NCI-H1048 (cell line): ENCODE data around the gene ANGPTL2.

ENCODE experiments used
- DNase-seq: peaks from one replicate; lab custom pipeline; 2025; lab: John Stamatoyannopoulos, UW

ANGPTL2 gene

DNA sequence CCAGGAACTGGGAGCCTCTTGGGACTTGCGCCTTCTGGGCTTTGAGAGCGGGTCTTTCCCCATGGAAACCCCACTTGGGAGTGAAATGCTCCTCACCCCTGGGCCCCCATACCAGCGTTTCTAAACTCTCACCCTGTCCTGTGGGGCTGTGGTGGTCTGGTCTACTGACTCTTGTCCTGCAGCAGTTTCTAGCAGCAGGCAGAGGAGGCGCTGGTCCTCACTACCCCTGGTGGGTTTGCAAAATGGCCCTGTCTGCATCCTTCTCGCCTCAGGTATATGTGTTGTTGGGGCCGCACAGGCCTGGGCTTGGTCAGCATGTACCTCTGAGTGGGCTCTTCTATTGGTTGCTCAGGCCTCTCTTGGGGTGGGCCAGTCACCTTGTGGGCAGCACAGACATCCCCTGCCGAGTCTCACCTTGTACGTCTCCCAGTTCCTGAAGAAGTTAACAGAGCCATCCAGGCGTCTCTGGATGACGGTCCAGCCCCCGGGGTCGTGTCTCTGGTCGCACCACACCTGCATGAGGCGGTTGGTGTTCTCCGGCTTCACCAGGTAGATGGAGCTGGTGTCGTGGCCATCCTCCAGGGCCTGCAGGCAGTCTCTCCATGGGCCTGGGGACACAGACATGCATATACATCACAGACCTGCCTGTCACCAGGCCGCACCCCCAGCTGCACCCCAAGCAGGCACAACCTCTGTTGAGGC lies 29.0 kb downstream of the ANGPTL2 start:
- DNase-seq: no peak

GRCh38 chr9:127092041-127092608 lies 30.3 kb downstream of the ANGPTL2 start:
- DNase-seq: no peak

- DNase-seq: no peak
These were observed 30.9 kb downstream of the ANGPTL2 start for GRCh38 chr9:127091526-127091925.

GRCh38 chr9:127090341-127090985 lies 32.0 kb downstream of the ANGPTL2 start:
- no peak for DNase-seq

- no peak for DNase-seq
These were observed 32.8 kb downstream of the ANGPTL2 start for GRCh38 chr9:127089631-127090081.

DNA sequence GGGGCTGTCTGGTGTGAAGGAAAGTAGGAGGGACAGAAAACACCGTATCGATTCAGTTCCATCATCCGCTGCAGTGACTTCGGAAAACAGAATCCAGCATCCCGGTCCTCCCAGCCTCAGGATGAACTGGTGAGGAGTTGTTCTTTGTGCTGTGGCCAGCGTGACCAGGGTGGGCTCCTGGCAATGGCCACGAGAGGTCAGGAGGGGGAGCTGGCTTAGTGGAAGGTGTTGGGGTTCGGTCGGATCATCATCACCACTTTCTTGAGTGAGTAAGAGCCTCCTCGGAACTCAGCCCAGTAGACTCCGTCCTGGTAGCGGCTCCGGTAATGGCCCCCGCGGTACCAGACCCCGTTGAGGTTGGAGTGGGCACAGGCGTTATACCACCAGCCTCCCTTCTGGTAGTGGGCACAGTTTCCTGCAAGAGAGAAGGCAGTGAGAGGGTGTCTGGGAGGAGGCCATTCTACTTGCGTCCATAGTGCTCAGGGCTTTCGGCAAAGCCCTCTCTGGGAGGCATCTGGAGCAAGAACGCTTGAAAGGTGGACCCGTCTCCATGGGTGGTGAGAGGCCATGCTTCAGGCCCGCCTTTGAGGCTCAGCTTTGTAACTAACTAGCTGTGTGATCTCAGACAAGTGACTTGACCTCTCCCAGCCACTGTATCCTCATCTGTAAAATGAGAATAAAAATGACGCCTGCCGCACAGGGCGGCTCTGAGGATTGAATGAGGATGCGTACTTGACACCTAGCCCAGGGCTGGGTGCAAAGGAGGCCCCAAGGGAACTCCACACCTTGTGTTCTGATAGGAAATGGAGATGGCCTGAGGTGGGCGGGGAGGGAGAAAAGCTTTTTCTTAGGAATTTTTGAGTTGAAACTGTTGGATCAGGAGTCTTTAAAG lies 33.5 kb downstream of the ANGPTL2 start:
- DNase-seq: no peak

GRCh38 chr9:127087836-127088235 lies 34.6 kb downstream of the ANGPTL2 start:
- no peak for DNase-seq

- no peak for DNase-seq
These were observed 35.0 kb downstream of the ANGPTL2 start for GRCh38 chr9:127087411-127087810.

GRCh38 chr9:127086771-127087170 lies 35.7 kb downstream of the ANGPTL2 start:
- no peak for DNase-seq

- no peak for DNase-seq
These were observed 37.2 kb downstream of the ANGPTL2 start for GRCh38 chr9:127085186-127085585.

DNA sequence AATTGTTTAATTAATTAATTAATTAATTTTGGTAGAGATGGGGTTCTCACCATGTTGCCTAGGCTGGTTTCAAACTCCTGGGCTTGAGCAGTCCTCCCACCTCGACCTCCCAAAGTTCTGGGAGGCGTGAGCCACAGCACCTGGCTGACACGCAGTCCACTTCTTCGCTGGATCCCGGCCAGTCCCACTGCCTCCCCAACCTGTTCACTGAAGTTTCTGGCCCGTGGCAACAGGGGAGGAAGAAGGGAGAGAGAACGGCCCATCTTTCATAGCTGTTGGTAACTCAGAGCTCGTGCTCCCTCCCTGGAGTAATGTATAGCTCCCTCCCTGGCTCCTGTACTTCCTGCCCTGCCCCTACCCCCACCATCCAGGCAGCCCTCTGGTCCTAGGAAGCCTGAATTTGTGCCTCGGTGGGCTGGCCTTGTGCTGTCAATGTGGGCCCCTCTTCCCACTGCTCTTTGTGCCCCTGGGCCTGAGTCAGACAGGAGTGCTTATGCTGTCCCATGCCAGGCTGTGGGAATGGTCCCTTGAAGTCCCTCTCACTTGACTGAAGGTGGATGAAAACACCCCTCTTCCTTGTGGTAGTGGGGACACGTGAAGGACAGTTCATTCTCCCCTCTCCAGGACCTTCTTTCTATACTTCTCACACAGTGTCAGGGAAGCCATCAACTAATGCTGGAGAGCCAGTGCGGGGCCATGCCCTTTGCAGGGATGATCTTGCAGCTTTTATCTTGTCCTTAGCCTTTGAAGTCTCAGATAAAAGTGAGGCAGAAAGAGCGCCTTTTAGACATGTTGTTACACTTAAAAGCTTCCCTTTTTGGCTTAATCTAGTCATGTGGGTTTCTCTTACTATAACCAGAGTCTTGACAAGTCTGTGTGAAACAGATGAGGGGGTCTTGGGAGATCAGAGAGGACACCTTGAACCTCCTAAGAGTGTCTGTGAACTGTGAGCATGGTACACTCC lies 38.1 kb downstream of the ANGPTL2 start:
- no peak for DNase-seq

- DNase-seq: no peak
These were observed 39.1 kb downstream of the ANGPTL2 start for GRCh38 chr9:127083138-127083980.

- no peak for DNase-seq
These were observed 40.9 kb downstream of the ANGPTL2 start for GRCh38 chr9:127081250-127082185.

GRCh38 chr9:127079446-127080140 lies 42.8 kb downstream of the ANGPTL2 start:
- DNase-seq: no peak

GRCh38 chr9:127078988-127079387 lies 43.4 kb downstream of the ANGPTL2 start:
- DNase-seq: no peak

GRCh38 chr9:127078336-127078735 lies 44.1 kb downstream of the ANGPTL2 start:
- no peak for DNase-seq

DNA sequence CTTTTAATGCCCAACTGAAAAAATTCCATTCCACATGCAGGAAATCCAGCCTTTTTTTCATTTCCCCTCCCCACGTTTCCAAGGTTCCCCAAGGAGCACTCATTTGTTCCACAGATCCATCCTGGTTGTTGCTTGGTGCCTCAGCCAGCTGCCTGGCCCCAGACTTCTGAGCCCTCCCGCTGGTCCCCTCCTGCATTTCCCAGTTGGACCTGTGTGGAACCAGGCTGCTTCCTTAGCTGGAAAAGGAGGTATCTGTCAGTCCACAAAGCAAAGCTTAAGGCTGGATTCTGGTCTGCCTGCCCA lies 44.8 kb downstream of the ANGPTL2 start:
- no peak for DNase-seq

DNA sequence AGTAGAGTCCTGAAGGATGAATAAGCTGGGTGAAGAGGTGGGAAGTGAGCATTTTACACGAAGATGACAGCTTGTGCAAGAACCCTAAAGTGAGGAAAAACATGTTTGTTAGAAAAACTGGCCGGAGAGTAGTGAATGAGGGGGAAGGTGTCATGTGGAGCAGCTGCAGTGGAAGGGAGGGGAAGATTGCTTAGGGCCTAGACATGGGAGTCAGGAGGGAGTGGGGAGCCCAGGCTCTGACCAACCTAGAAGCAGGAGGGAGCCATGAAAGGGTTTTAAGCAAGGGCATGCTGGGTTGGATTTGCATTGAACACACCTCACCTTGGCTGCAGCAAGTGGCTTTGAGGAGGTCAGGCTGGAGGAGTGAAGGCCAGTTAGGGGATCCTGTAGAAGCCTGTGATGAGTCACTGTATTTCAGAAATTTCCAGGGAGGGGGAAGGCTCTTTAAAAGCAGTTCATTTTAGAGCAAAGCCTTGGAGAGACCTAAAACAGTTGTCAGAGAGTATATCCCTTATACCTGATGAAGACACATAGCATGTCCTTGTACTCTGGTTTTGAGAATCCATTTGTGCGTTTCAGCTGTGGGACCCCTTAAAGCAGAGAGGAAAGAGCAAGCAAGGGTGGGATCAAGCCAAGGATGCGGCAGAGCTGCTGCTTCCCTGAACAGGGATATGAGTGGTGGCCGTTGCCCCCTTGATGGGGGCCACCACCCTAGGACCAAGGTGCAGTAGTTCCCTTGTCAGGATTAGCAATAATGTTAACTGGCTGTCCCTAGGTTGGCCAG lies 45.4 kb downstream of the ANGPTL2 start:
- DNase-seq: no peak
